Activated T-helper 2 cell treated with anti-CD3 and anti-CD28 coated beads, Interferon-gamma antibody, Interleukin-2, Interleukin-4, amounts not matched to agents 10 μg/mL and 5 μg/mL and 100 μg/mL, durations not matched to agents 14 hours and 24 hours and 36 hours (primary cell): ENCODE data around the gene CMC1. TPM values are rescaled to one million over a fixed set of nuclear protein-coding genes. Genes with fewer than 3 reads are reported as not detected.

Source experiments
- DNase-seq: peaks from one replicate; pipeline ENCODE4 v3.0.0; 2021; ENCODE audit warnings: low spot score
- H3K27ac Mint-ChIP-seq: one replicate; pipeline ENCODE4 v1.8.0; 2021; ENCODE audit warnings: mixed read lengths
- H3K27me3 Mint-ChIP-seq: one replicate; pipeline ENCODE4 v1.8.0; 2021; ENCODE audit warnings: low read depth, mixed read lengths
- H3K36me3 Mint-ChIP-seq: one replicate; pipeline ENCODE4 v1.8.0; 2021; ENCODE audit warnings: low read depth, mixed read lengths
- H3K4me1 Mint-ChIP-seq: one replicate; pipeline ENCODE4 v1.8.0; 2021; ENCODE audit warnings: low read depth, mixed read lengths
- H3K4me3 Mint-ChIP-seq: one replicate; pipeline ENCODE4 v1.8.0; 2021; ENCODE audit warnings: low read depth, mild to moderate bottlenecking, moderate library complexity, mixed read lengths
- H3K9me3 Mint-ChIP-seq: one replicate; pipeline ENCODE4 v1.8.0; 2021; ENCODE audit warnings: mixed read lengths
- intact Hi-C: fragments of 100-400 bp; cut with micrococcal nuclease; formaldehyde crosslinking; loops from one replicate; pipeline ENCODE4 v1.15.1; 2023
- total RNA-seq: library from RNA; stranded (reverse); gene quantifications from 2 replicates; pipeline ENCODE4 v1.2.3, GENCODE V29; 2022

Gene CMC1
- total RNA-seq, 1 donor from 2014 or later: 23.5 TPM

DNA sequence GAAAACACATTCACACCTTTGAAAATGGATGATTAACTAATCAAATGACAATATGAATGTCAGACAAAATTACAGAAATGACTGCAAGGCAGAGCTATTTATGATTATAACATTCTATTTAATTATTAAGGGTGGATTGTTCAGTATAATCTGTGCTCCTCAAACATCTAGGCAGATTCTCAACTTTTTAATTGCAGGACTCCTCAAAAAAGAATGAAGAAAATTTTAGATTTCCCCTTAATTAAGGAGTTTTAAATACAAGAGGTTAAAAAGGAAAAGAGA is 22.6 kb upstream of the CMC1 start:
- intact Hi-C loops: loop anchor here (1.0 to 10.0 kb wide), 2 partner anchors 107 to 294 kb away; no protein-coding TSS in a partner anchor
- H3K27ac Mint-ChIP-seq: no peak overlapping the region
- H3K4me3 Mint-ChIP-seq: no peak overlapping the region

DNA sequence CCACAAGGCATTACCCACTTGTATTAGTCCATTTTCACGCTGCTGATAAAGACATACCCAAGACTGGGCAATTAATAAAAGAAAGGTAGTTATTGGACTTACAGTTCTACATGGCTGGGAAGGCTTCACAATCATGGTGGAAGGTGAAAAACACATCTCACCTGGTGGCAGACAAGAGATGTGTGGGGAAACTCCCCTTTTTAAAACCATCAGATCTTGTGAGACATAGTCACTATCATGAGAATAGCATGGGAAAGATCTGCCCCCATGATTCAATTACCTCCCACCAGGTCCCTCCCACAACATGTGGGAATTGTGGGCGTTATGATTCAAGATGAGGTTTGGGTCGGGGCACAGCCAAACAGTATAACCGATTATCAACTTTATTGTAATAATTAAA is 17.0 kb upstream of the CMC1 start:
- H3K27me3 Mint-ChIP-seq: no peaks in the 10 kb centered on the region
- intact Hi-C loops: no loop called here
- H3K9me3 Mint-ChIP-seq: peaks cover 15% of the 10 kb centered on the region
- peaks cover 10% of the 10 kb centered on the region for H3K36me3 Mint-ChIP-seq
- no peaks in the 10 kb centered on the region for H3K4me1 Mint-ChIP-seq
- no peak for DNase-seq
- H3K27ac Mint-ChIP-seq: no peak overlapping the region
- no peak overlapping the region for H3K4me3 Mint-ChIP-seq

More for the DNA sequence above, 22.6 kb upstream of the CMC1 start:
- H3K36me3 Mint-ChIP-seq: peaks cover 49% of the 10 kb centered on the region
- H3K9me3 Mint-ChIP-seq: peaks cover 67% of the 10 kb centered on the region
- DNase-seq: no peak
- H3K27me3 Mint-ChIP-seq: no peaks in the 10 kb centered on the region
- peaks cover 17% of the 10 kb centered on the region for H3K4me1 Mint-ChIP-seq

DNA sequence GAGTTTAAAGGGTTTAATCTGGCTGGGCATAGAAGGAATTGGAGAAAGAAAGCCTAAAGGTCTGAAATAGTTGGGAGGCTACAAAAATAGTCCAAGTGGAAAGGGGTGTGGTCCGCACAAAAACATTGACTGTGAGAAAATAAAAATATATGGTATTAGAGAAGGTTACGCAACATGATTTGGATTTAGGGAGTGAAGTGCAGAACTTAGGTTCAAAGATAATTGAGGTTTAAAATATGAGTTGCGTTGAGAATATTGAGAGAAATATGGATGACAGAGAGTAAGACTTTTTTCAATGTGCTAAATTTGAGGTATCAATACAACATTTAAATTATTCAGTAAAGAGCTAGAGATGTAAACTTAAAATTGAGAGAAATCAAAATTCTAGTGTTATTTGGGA is 15.4 kb upstream of the CMC1 start:
- no peak for DNase-seq
- no peaks in the 10 kb centered on the region for H3K4me1 Mint-ChIP-seq
- H3K27ac Mint-ChIP-seq: no peak overlapping the region
- no peaks in the 10 kb centered on the region for H3K9me3 Mint-ChIP-seq
- intact Hi-C loops: no loop called here
- H3K36me3 Mint-ChIP-seq: no peaks in the 10 kb centered on the region
- no peaks in the 10 kb centered on the region for H3K27me3 Mint-ChIP-seq
- no peak overlapping the region for H3K4me3 Mint-ChIP-seq

DNA sequence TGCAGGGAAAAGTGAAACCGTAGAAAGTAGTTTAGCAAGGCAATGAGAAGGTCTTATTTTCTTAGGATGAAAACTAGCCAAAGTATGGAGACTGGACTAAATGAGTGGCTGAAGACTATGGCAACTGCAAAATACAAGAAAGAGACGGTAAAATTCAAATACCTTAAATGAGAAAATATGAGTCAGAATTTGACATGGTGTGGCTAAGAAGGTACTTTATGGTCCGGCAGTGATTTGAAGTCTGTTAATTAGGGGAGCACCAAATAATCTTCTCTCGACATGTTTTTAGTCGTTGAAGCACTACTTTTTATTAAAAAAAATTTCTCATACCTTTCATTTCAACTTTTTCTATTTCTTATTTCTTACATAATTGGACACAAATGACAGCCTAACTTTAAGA is 12.8 kb upstream of the CMC1 start:
- Mint-ChIP-seq H3K27me3 (no peaks in the 10 kb centered on the region), H3K4me1 (peaks cover 8% of the 10 kb centered on the region), H3K9me3 (peaks cover 6% of the 10 kb centered on the region), H3K27ac (no peak overlapping the region), H3K4me3 (no peak overlapping the region), H3K36me3 (no peaks in the 10 kb centered on the region)
- DNase-seq: no peak
- intact Hi-C loops: no loop called here

DNA sequence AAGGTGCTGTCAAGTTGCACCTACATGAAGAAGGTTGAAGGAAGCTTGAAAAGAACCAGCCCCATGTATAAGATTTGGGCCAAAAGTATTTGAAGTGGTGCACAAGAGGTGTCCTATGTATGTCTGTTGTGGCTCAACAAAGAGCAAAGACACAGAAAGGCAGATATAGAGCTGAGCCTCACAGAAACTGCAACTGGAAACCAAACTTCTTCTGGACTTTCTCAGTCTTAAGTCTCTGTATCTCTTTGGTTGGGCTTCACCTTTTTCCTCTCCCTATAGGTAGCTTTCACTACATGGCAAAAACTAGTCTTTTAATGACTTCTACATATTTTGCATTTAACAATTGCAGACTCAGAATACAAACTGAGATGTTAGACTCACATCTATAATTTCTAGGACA is 8.8 kb upstream of the CMC1 start:
- Mint-ChIP-seq H3K27me3 (no peaks in the 10 kb centered on the region), H3K27ac (no peak overlapping the region), H3K4me3 (no peak overlapping the region), H3K9me3 (peaks cover 14% of the 10 kb centered on the region), H3K4me1 (peaks cover 10% of the 10 kb centered on the region), H3K36me3 (no peaks in the 10 kb centered on the region)
- DNase-seq: no peak
- intact Hi-C loops: no loop called here

DNA sequence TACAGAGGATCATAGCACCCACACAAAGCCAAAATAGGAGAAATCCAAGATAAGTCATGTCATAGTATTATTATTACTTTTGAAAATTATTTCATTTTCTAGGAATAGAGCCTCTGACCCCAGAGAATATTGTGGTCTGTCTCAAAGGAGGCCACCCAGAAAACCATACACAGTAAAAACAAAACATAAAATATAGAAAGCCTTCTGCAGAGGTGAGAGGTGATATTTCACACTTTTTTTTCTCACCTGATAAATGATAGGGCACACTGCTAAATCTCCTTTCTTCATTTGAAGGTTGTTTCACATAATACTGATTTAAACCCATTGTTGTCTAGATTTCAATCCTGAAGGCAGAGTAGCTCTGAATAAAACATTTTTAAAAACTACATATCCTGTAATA is 7.0 kb upstream of the CMC1 start:
- Mint-ChIP-seq H3K4me1 (peaks cover 12% of the 10 kb centered on the region), H3K27me3 (no peaks in the 10 kb centered on the region), H3K36me3 (no peaks in the 10 kb centered on the region), H3K4me3 (no peak overlapping the region), H3K27ac (no peak overlapping the region), H3K9me3 (peaks cover 14% of the 10 kb centered on the region)
- DNase-seq: no peak
- intact Hi-C loops: no loop called here

DNA sequence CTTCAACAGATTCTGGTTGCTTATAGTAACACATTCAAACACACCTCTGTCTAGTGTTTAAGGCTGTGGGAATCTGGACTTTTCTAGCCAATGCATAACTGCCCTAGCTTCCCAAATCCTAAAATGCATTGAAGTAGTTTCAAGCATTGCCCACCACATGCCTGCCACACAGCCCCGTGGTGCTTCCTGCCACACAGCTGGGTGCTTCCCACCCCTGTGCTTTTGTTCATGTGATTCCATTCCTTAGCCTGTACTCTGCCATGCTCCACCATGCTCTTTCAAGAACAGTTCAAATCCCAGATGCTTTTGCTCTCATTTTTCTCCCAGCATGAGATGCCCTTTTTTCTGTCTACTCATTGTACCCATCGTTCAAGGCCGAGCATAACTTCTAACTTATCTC is 2.3 kb upstream of the CMC1 start:
- H3K27me3 Mint-ChIP-seq: no peaks in the 10 kb centered on the region
- no peak for DNase-seq
- intact Hi-C loops: no loop called here
- H3K4me3 Mint-ChIP-seq: no peak overlapping the region
- H3K4me1 Mint-ChIP-seq: peaks cover 31% of the 10 kb centered on the region
- no peak overlapping the region for H3K27ac Mint-ChIP-seq
- H3K36me3 Mint-ChIP-seq: peaks cover 14% of the 10 kb centered on the region
- peaks cover 12% of the 10 kb centered on the region for H3K9me3 Mint-ChIP-seq

DNA sequence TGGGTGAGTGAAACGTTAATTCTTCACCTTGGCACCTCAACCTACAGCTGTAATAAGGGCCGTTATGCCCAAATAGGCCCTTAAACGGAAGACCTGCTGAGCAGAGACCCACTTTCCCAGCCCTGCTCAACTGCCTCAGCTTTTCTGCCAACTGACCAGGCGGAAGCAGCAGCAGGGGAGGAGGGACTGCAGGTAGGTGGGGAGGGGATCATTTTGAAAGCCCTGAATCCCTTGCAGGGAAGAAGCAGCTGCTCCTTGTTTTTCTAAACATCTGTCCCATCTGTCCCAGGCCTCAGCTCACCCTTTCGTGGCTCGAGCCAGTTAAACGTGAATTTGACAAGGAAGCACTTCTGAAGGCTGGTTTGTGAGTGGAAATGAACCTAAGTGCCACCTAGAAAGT is 978 bp upstream of the CMC1 start:
- Mint-ChIP-seq H3K27me3 (no peaks in the 10 kb centered on the region), H3K4me1 (peaks cover 34% of the 10 kb centered on the region), H3K4me3 (peak overlapping the region; percentile 89), H3K36me3 (peaks cover 20% of the 10 kb centered on the region), H3K27ac (no peak overlapping the region), H3K9me3 (peaks cover 6% of the 10 kb centered on the region)
- DNase-seq: no peak
- intact Hi-C loops: loop anchor here (2.0 to 10.0 kb wide), 6 partner anchors 86 to 648 kb away; partner anchors contain the start of gene EOMES

DNA sequence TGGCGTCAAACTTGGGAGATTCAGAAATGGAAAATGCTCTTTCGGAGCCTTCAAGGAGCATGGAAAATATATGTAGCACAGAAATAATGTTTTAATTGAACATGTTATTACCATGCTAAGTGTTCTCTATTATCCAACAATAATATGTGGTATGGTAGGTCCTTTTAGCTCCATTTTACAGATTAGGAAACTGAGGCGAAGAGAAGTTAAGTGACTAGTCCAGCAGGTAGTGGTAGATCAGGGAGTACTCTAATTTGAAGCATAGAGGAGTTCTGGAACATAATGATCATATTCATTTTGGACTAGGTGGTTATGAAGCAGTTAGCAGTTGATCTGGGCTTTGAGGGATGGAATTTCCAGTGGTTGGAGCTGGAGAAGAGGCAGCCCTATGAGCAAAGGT is 1.1 kb downstream of the CMC1 start:
- Mint-ChIP-seq H3K4me1 (peaks cover 46% of the 10 kb centered on the region), H3K27ac (peak overlapping the region; percentile 93), H3K4me3 (peak overlapping the region; percentile 89), H3K36me3 (peaks cover 24% of the 10 kb centered on the region), H3K27me3 (no peaks in the 10 kb centered on the region), H3K9me3 (peaks cover 4% of the 10 kb centered on the region)
- intact Hi-C loops: loop anchor here (5.0 to 10.0 kb wide), 5 partner anchors 190 to 650 kb away; partner anchors contain the start of gene EOMES
- no peak for DNase-seq

DNA sequence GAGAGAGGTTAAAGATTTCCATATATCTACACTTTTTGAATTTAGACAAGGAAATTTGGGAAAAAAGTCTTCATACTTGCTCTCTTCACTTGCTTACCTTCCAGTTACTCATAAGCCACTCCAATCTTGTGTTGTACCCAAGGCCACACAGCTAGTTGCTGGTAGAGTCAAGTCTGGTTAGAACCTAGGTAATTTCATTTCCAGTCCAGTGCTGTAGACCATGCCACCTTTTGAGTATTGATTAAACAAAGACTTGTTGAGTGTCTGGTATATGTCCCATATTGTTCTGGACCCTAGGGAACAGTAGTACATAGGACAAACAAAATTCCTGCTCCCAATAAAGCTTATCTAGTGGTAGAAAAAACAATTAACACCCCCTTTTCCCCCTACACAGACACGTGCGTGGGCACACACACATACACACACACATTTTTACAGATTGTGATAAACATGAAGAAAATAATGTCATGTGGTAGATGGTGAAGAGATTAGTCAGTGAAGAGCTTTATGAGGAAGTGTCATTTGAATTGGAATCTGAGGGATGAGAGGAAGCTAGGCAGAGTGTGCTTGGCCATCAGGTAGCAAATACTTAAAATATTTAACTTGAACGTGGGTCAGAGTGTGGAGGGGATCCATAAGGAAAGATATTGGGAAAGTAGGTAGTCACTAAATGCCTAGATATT is 2.1 kb downstream of the CMC1 start:
- intact Hi-C loops: loop anchor here (5.0 to 10.0 kb wide), 5 partner anchors 191 to 651 kb away; partner anchors contain the start of gene EOMES

DNA sequence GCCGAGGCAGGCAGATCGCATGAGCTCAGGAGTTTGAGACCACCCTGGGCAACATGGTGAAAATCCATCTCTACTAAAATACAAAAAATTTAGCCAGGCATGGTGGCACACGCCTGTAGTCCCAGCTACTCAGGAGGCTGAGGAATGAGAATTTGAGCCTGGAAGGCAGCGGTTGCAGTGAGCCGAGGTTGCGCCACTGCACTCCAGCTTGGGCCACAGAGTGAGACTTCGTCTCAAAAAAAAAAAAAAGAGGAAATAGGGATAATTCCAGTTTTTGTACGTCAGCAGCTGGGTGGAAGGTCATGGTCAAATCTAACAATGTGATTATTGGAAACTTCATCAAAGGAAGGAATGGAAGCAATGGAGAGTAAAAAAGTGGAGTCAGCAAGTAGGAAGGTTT is 3.1 kb downstream of the CMC1 start:
- no peak overlapping the region for H3K4me3 Mint-ChIP-seq
- no peaks in the 10 kb centered on the region for H3K27me3 Mint-ChIP-seq
- no peak overlapping the region for H3K27ac Mint-ChIP-seq
- no peak for DNase-seq
- peaks cover 57% of the 10 kb centered on the region for H3K4me1 Mint-ChIP-seq
- H3K9me3 Mint-ChIP-seq: peaks cover 4% of the 10 kb centered on the region
- intact Hi-C loops: loop anchor here (5.0 to 10.0 kb wide), 5 partner anchors 192 to 652 kb away; partner anchors contain the start of gene EOMES
- peaks cover 24% of the 10 kb centered on the region for H3K36me3 Mint-ChIP-seq

More for the DNA sequence above, 2.1 kb downstream of the CMC1 start:
- Mint-ChIP-seq H3K27ac (peak overlapping the region; percentile 1), H3K27me3 (no peaks in the 10 kb centered on the region), H3K4me3 (peak overlapping the region; percentile 26), H3K9me3 (peaks cover 4% of the 10 kb centered on the region), H3K4me1 (peaks cover 52% of the 10 kb centered on the region), H3K36me3 (peaks cover 24% of the 10 kb centered on the region)
- no peak for DNase-seq

DNA sequence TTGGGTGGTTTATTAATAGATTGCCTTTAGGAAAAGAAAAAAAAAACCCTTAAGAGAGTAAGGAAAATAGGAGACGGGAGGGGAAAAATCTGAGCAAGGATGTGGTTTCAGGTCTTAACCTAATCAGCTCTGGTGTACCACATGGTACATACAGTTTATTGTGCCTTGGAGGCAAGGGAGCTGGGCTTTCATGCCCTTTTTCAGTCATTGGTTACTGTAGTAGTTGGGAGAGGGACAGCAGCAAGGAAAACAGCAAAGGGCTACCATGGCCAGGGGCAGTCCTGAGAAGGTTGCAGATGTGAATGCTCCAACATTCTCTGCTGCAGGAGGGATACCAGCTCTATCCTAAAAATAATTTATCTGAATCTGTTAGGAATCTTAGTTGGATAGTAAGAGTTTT is 5.9 kb downstream of the CMC1 start:
- peaks cover 4% of the 10 kb centered on the region for H3K9me3 Mint-ChIP-seq
- no peak overlapping the region for H3K27ac Mint-ChIP-seq
- no peak overlapping the region for H3K4me3 Mint-ChIP-seq
- peaks cover 59% of the 10 kb centered on the region for H3K4me1 Mint-ChIP-seq
- intact Hi-C loops: loop anchor here (10.0 kb wide), 1 partner anchor 362 kb away; no protein-coding TSS in a partner anchor
- no peak for DNase-seq
- H3K27me3 Mint-ChIP-seq: no peaks in the 10 kb centered on the region
- peaks cover 36% of the 10 kb centered on the region for H3K36me3 Mint-ChIP-seq

DNA sequence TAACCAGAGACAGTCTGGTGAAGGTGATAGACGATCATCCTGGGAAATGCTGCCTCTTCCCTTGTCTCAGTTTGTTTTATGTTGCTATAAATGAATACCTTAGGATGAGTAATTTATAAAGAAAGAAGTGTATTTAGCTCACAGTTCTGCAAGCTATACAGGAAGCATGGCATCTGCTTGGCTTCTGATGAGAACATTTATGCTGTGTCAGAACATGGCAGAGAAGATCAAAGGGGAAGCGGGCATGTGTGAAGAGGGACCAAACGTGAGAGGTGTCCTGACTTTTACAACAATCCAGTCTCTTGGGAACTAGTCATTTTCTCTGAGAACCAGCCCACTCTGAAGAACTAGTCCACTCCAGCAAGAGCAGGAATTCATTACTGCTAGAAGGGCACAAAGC is 9.6 kb downstream of the CMC1 start:
- intact Hi-C loops: no loop called here
- H3K4me1 Mint-ChIP-seq: peaks cover 44% of the 10 kb centered on the region

More for the DNA sequence above, 9.6 kb downstream of the CMC1 start:
- Mint-ChIP-seq H3K36me3 (peaks cover 31% of the 10 kb centered on the region), H3K4me3 (no peak overlapping the region), H3K9me3 (no peaks in the 10 kb centered on the region), H3K27me3 (no peaks in the 10 kb centered on the region), H3K27ac (no peak overlapping the region)
- DNase-seq: no peak
